Panc1 (cell line): ENCODE data around the gene FUBP1. TPM values are rescaled to one million over a fixed set of nuclear protein-coding genes. Genes with fewer than 3 reads are reported as not detected.
A peak's percentile ranks its signal among the peaks of the same experiment; 100 is the strongest.
"Not testable (repeated sequence)": the region's sequence is repeated elsewhere in the genome, so short reads cannot be mapped to it uniquely, and the experiment has no call there.

ENCODE experiments used
- ATAC-seq: fragments of 200-7000 bp; cut with Tn5 transposase; 2 replicates; pipeline ENCODE4 v1.9.1; 2020; ENCODE audit warnings: mild to moderate bottlenecking, moderate library complexity
- Bru-seq: library from RNA; stranded (reverse); fragments of 400-500 nt; gene quantifications from one replicate; lab custom pipeline; 2021; lab: Mats Ljungman, UMichigan
- BruChase-seq, 2 experiments: library from RNA; stranded (reverse); fragments of 400-500 nt; gene quantifications; one replicate each; lab custom pipeline; 2021; lab: Mats Ljungman, UMichigan
- BruUV-seq: library from RNA; stranded (reverse); fragments of 400-500 nt; replicated peaks from 2 replicates; lab custom pipeline; 2021; lab: Mats Ljungman, UMichigan
- CTCF ChIA-PET: fragments of 300-600 bp; sonication (Branson Sonifier 250); formaldehyde crosslinking; loops from one replicate; lab custom pipeline; 2022; ENCODE audit warnings: antibody characterized with exemption; lab: Charles Lee
- POLR2A ChIA-PET: fragments of 300-600 bp; sonication (Branson Sonifier 250); formaldehyde crosslinking; loops from one replicate; lab custom pipeline; 2022; ENCODE audit warnings: antibody characterized with exemption; lab: Charles Lee
- DNase-seq: peaks from one replicate; pipeline ENCODE4 v3.0.0-alpha.2; 2010; ENCODE audit warnings: low read depth, low spot score
- H3K27ac ChIP-seq: 2 replicates; pipeline ENCODE4 v1.5.1; 2011; ENCODE audit warnings: mild to moderate bottlenecking, low read length, inconsistent platforms
- H3K27me3 ChIP-seq: fragments of 200-500 bp; sonication (Bioruptor generic); 2 replicates; pipeline ENCODE4 v1.6.0; 2014; ENCODE audit warnings: low read length, inconsistent platforms; ENCODE audit not compliant: control insufficient read depth, insufficient read depth
- H3K36me3 ChIP-seq: fragments of 200-500 bp; sonication (Bioruptor generic); 2 replicates; pipeline ENCODE4 v1.5.1; 2014; ENCODE audit warnings: inconsistent platforms, mild to moderate bottlenecking, low read length, moderate library complexity; ENCODE audit not compliant: control insufficient read depth, insufficient read depth
- H3K4me1 ChIP-seq: 2 replicates; pipeline ENCODE4 v1.5.1; 2011; ENCODE audit warnings: inconsistent platforms, mild to moderate bottlenecking, low read length, moderate library complexity; ENCODE audit not compliant: control insufficient read depth, insufficient read depth
- H3K4me3 ChIP-seq, 2 experiments: 2 replicates each; pipeline ENCODE4 v1.5.1; 2011 to 2012; ENCODE audit warnings: low read depth in 2 of 2, low read length in 2 of 2, mild to moderate bottlenecking in 2 of 2, inconsistent platforms in 1 of 2, moderate library complexity in 1 of 2
- H3K9me3 ChIP-seq: fragments of 200-500 bp; sonication (Bioruptor generic); 2 replicates; pipeline ENCODE4 v1.5.1; 2014; ENCODE audit warnings: low read depth, mild to moderate bottlenecking, inconsistent platforms, low read length, moderate library complexity; ENCODE audit not compliant: control insufficient read depth, insufficient read depth
- POLR2AphosphoS5 ChIP-seq: IDR thresholded peaks from 2 replicates; pipeline ENCODE4 v1.6.1; 2012; ENCODE audit warnings: mild to moderate bottlenecking, low read depth, low read length, moderate library complexity
- REST ChIP-seq, 2 experiments: IDR thresholded peaks; 2 replicates each; pipeline ENCODE4 v1.6.1; 2011 to 2012; ENCODE audit warnings: low read depth in 2 of 2, control low read depth in 1 of 2, low read length in 1 of 2, mild to moderate bottlenecking in 1 of 2, moderate library complexity in 1 of 2; ENCODE audit not compliant: insufficient read depth in 1 of 2
- SIN3A ChIP-seq: IDR thresholded peaks from 2 replicates; pipeline ENCODE4 v1.6.1; 2012; ENCODE audit warnings: low read depth, mild to moderate bottlenecking, low read length, moderate library complexity, borderline replicate concordance; ENCODE audit not compliant: insufficient read depth
- TCF7L2 ChIP-seq: IDR thresholded peaks from 2 replicates; pipeline ENCODE4 v1.6.1; 2011; ENCODE audit warnings: mild to moderate bottlenecking, low read depth, low read length, inconsistent platforms
- in situ Hi-C: cut with HindIII; loops from 2 replicates; pipeline ENCODE4 v1.10.0; 2016; ENCODE audit warnings: low sequenced_read_pairs, low pct_unique_long_range_greater_than_20kb
- intact Hi-C: fragments of 100-400 bp; cut with micrococcal nuclease; formaldehyde crosslinking; loops from one replicate; pipeline ENCODE4 v1.10.0; 2022; ENCODE audit not compliant: unreplicated experiment
- long read RNA-seq: library from polyadenylated mRNA; unstranded; transcript quantifications from one replicate; pipeline ENCODE4 v2.0.0, GENCODE V29; 2021; ENCODE audit not compliant: unreplicated experiment
- polyA plus RNA-seq: library from polyadenylated mRNA; unstranded; fragments of >200 nt; gene quantifications from one replicate; pipeline ENCODE4 v1.2.1, GENCODE V29; 2012; ENCODE audit warnings: missing spikeins; ENCODE audit not compliant: insufficient read length
- total RNA-seq: library from RNA; stranded (reverse); gene quantifications from one replicate; pipeline ENCODE4 v1.2.1, GENCODE V29; 2021; ENCODE audit not compliant: unreplicated experiment
- TF ChIP-seq, protein P1 (sequence below): fragments of 450-650 bp; IDR thresholded peaks from 2 replicates; pipeline ENCODE4 v1.5.1; 2017; ENCODE audit warnings: mild to moderate bottlenecking

The FUBP1 gene, protein sequence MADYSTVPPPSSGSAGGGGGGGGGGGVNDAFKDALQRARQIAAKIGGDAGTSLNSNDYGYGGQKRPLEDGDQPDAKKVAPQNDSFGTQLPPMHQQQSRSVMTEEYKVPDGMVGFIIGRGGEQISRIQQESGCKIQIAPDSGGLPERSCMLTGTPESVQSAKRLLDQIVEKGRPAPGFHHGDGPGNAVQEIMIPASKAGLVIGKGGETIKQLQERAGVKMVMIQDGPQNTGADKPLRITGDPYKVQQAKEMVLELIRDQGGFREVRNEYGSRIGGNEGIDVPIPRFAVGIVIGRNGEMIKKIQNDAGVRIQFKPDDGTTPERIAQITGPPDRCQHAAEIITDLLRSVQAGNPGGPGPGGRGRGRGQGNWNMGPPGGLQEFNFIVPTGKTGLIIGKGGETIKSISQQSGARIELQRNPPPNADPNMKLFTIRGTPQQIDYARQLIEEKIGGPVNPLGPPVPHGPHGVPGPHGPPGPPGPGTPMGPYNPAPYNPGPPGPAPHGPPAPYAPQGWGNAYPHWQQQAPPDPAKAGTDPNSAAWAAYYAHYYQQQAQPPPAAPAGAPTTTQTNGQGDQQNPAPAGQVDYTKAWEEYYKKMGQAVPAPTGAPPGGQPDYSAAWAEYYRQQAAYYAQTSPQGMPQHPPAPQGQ
- total RNA-seq = 150 TPM
- polyA plus RNA-seq = 68.5 TPM
- percentile 99 among the genes with signal in this experiment for Bru-seq, nascent RNA
- BruChase-seq, experiment 1, labeled RNA remaining after a 2-hour chase = percentile 96 among the genes with signal in this experiment
- percentile 97 among the genes with signal in this experiment for BruChase-seq, experiment 2, labeled RNA remaining after a 6-hour chase
- long read RNA-seq, transcript FUBP1-203 (20 exons, 2,378 nt) = major isoform, 48 of 230 reads
- long read RNA-seq, partial matches to known transcripts = 40 of 230 reads
- long read RNA-seq, other reads (novel, unspliced or antisense) = 142 of 230 reads

DNA sequence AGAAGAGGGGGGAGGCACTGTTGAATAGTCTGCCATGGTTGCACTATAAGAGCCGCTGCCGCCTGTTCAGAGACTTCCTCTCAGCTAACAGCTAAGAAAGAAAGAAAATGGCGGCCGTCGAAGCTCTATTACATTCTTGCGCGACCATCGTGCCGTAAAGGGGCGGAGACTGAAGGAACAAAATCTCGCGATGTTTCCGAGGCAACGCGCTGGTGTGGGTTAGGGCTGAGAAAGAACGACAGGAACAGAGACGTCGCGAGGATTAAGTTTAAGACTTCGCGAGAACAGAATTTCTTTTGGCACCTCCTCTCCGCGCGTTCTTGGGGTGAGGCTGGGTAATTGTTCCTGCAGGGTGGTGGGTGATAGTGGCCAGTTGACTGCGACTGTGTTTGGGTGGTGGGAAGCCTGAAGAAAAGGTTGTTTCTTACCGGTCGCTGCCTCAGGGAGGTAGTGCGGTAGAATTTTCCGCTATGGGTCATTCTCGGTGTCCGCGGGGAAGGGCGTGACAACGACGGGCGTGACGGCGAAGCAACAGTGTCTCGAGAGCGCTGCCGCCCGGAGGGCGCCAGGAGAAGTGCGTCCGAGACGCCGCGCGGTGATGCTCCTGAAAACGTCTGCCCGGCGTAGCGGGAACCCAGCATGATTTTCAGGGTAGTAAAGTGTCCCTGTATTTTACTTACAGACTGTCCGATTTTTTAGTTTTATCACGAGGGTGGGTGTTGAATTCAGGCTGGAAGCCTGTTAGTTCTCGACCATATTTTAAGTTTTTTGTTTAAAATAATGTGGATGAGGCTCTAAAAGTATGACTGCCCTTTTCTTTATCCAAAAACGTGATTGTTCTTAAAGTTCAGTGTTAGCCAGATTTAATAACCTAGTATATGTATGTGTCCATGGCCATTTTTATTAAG, at the start of gene FUBP1:
FUBP1 (minus strand) TSS at position 104 of the 908 bp plus-strand sequence; CDS start at position 36, 68 bp downstream.
- peak; percentile 99 for TF ChIP-seq POLR2AphosphoS5
- no peak for TF ChIP-seq TCF7L2
- peak in 1 of 2 experiments; percentile 30; a peak in 1 of 4 replicates for TF ChIP-seq REST (IDR thresholded peaks at IDR 0.05; ENCODE audit: insufficient read depth in 1 of 2, low read depth in 2 of 2, low read length in 1 of 2)
- peak; percentile 36; the same call in 1 of the 2 replicates for TF ChIP-seq SIN3A
- TF ChIP-seq, protein P1, sequence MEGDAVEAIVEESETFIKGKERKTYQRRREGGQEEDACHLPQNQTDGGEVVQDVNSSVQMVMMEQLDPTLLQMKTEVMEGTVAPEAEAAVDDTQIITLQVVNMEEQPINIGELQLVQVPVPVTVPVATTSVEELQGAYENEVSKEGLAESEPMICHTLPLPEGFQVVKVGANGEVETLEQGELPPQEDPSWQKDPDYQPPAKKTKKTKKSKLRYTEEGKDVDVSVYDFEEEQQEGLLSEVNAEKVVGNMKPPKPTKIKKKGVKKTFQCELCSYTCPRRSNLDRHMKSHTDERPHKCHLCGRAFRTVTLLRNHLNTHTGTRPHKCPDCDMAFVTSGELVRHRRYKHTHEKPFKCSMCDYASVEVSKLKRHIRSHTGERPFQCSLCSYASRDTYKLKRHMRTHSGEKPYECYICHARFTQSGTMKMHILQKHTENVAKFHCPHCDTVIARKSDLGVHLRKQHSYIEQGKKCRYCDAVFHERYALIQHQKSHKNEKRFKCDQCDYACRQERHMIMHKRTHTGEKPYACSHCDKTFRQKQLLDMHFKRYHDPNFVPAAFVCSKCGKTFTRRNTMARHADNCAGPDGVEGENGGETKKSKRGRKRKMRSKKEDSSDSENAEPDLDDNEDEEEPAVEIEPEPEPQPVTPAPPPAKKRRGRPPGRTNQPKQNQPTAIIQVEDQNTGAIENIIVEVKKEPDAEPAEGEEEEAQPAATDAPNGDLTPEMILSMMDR = peak; percentile 87
- intact Hi-C loops = loop anchor here (5.0 kb wide), 1 partner anchor 133 kb away; no protein-coding TSS in a partner anchor
- ChIA-PET POLR2A (interaction anchor here (0.5 to 0.9 kb wide), 3 partner anchors 15 to 75 kb away, joined by 5 to 9 read pairs (median 8); partner anchors contain the start of gene DNAJB4), CTCF (interaction anchor here (0.6 to 1.2 kb wide), 2 partner anchors 25 to 135 kb away, joined by 4 to 6 read pairs; no protein-coding TSS in a partner anchor)
- H3K27me3 ChIP-seq = no peaks in the 10 kb centered on the region
- DNase-seq (peak; percentile 99), ATAC-seq (peak; percentile 94)
- TSS peak; percentile 91 for BruUV-seq
- H3K36me3 ChIP-seq = peaks cover 18% of the 10 kb centered on the region
- peak within 1 kb of the TSS; percentile 100 for H3K27ac ChIP-seq
- H3K4me3 ChIP-seq = peak within 1 kb of the TSS; percentile 96 to 100
- H3K4me1 ChIP-seq = peaks cover 18% of the 10 kb centered on the region
- in situ Hi-C loops = no loop called here
- H3K9me3 ChIP-seq = no peaks in the 10 kb centered on the region

DNA sequence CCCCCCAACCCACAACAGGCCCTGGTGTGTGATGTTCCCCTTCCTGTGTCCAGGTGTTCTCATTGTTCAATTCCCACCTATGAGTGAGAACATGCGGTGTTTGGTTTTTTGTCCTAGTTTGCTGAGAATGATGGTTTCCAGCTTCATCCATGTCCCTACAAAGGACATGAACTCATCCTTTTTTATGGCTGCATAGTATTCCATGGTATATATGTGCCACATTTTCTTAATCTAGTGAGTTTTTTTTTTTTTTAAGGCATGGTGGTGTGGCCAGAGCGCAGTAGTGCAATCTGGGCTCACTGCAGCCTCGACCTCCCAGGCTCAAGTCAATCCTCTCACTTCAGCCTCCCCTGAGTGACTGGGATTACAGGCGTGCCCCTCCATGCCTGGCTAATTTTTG, 42.3 kb upstream of the FUBP1 start:
- H3K4me1 ChIP-seq, POLR2A ChIA-PET, H3K36me3 ChIP-seq, in situ Hi-C loops, DNase-seq, CTCF ChIA-PET, H3K9me3 ChIP-seq, H3K27me3 ChIP-seq, ATAC-seq, H3K27ac ChIP-seq, BruUV-seq, H3K4me3 ChIP-seq, intact Hi-C loops: not testable (repeated sequence)
